ENCODE measurements around the gene ANKRD44.

ANKRD44 gene

GRCh38 chr2:197076652-197077051 is 233.9 kb downstream of the ANKRD44 start:
- DNase-seq (ENCODE audit: low spot score) = no peak

DNA sequence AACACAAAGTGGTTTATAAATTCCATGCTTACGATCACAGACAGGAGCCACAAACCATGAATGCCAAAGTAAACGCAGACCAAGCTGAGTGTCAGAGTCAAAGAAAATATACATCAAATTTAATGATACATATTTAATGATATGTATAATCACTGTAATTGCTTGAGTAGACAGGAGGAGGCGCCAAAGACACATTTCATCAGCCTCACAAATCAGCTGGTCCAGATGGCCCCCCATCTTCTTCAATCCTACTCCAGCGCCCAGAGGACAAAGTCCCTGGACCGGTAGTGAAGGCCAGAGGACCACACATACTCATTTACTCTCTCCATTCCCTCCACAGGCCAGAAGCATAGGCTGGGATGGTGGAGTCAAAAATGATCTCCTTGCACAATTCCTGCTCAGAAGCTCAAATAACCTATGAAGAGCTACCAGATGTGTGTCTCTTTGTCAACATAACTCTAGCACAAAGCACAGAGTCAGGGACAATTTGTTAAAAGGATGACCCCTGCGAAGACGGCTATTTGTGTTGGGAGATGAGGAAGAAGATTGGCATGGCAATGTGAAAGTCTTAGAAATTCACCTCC is 234.7 kb downstream of the ANKRD44 start:
- peak; percentile 16 for DNase-seq (ENCODE audit: low spot score)

- DNase-seq (ENCODE audit: low spot score) = no peak
These were observed 235.3 kb downstream of the ANKRD44 start for GRCh38 chr2:197075281-197075680.

GRCh38 chr2:197073701-197074433 is 236.7 kb downstream of the ANKRD44 start:
- no peak for DNase-seq (ENCODE audit: low spot score)

- DNase-seq (ENCODE audit: low spot score) = no peak
These were observed 237.3 kb downstream of the ANKRD44 start for GRCh38 chr2:197073270-197073669.

GRCh38 chr2:197072533-197072932 is 238.0 kb downstream of the ANKRD44 start:
- DNase-seq (ENCODE audit: low spot score) = no peak

DNA sequence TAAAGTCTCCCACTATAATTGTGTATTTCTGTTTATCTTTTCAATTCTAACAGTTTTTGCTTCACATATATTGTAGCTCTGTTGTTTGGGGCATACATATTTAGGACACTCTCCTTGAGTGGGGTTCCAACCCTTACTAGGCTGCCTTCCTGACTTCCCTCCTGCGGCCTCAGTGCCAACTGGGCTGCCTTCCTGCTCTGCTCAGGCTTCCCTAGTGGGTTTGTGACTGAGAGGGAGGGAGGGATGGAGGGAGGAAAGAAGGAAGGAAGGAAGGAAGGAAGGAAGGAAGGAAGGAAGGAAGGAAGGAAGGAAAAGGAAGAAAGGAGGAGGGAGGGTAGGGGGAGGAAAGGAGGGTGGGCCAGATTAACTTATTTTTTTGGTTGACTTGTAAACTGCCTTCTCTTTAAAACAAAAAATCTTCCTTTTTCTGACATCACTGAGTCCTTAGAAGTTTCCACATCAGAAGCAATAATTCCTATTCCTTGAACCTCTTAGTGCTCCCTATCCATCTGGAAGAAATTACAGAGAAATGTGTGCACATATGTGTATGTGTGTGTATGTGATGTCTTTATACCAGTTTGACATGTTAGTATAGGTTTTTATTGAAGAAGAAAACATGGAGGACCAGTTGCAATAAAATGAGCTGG is 238.7 kb downstream of the ANKRD44 start:
- no peak for DNase-seq (ENCODE audit: low spot score)

GRCh38 chr2:197071213-197071612 is 239.4 kb downstream of the ANKRD44 start:
- DNase-seq (ENCODE audit: low spot score) = no peak

GRCh38 chr2:197069958-197070357 is 240.6 kb downstream of the ANKRD44 start:
- DNase-seq (ENCODE audit: low spot score) = no peak

- DNase-seq (ENCODE audit: low spot score) = peak; percentile 20
These were observed 248.0 kb downstream of the ANKRD44 start for GRCh38 chr2:197062574-197062973.

GRCh38 chr2:197059477-197059876 is 251.1 kb downstream of the ANKRD44 start:
- no peak for DNase-seq (ENCODE audit: low spot score)

GRCh38 chr2:197058777-197059300 is 251.7 kb downstream of the ANKRD44 start:
- DNase-seq (ENCODE audit: low spot score) = no peak

GRCh38 chr2:197057959-197058358 is 252.6 kb downstream of the ANKRD44 start:
- no peak for DNase-seq (ENCODE audit: low spot score)

DNA sequence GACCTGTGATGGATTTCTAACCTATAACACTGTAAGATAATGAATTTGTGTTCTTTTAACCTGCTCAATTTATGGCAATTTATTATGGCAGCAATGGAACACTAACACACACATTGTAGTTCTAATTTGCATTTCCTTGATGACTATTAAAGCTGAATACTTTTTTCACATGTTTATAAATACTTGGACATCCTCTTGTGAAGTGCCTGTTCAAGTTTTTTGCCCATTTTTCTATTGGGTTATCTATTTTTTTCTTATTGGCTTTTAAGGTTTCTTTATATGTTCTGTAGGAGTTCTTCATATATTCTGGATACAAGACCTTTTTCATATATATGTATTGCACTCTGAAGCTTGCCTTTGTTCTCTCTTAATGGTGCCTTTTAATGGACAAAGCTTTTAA is 255.5 kb downstream of the ANKRD44 start:
- no peak for DNase-seq (ENCODE audit: low spot score)

DNA sequence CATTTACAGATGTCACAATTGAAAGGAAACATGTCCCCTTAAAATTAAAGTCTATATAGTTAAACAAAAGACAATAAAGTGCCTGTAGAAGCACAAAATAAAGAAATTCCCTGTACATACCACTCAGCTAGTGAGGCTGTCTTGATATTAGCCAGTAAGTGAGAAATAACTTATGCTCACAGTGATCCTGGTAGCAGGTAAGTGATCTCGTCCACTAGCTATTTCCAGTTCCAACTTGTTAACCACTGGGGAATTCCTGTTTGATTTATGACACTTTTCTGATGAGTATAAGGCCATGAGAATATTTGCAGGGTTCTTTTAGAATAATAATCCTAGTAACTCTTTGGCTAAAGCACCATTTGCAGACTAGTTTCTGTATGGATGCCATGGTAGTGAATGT is 256.1 kb downstream of the ANKRD44 start:
- DNase-seq (ENCODE audit: low spot score) = no peak

DNA sequence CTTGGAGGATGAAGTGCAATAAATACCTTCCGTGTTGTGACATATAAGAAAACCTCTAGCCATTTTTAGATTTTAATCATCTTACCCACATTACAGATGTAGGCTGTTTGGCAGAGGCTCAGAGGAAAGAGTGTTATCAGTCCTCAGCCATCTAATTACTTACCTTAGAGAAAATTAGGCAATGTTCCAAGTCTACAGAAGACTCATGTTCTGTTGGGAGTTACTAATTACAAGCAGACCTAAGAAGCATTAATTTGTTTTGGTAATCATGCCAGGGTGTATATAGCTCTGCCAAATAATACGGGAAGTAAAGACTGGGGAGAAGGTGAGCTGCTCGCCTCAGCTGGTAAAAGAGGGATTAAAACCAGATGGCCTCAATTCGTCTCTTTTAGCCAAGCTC is 258.2 kb downstream of the ANKRD44 start:
- DNase-seq (ENCODE audit: low spot score) = peak; percentile 16

DNA sequence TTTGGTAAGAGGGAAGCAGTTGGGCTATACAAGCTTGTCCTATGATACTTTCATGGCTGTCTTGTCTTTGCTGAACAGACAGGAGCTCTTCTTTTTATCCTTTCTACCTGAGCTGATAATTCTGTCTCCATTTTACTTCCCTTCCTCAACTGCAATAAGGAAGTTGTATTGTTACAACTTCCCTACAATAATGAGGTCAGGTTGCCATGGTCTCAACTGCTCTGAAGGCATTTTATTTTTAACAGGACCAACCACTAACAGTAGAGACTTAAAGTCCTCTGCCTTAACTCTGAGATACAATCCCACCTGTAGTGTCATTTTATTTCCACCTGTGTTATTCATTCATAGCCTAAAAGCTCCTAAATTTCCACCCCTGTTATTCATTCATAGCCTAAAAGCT is 265.5 kb downstream of the ANKRD44 start:
- DNase-seq (ENCODE audit: low spot score) = no peak

DNA sequence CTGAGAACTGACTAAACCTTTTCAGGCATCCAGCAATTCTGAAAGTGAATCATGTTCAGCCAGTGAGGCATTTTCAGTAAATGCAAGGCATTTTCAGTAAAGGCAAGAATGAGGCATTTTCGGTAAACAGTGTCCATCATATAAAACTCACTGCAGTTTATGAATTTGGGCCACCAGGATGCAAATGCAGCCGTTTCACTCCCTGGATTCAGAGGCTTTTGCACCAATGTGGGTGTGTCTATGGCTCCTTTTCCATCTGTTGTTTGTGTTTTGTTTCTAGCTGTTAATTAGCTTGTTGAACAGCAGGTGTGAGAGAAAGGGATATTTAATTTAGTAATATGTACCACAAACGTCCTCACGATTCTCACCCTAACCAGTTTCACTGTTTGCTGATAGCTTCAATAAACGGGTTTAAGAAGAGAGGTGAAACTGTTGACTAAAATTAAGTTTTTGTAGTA is 267.8 kb downstream of the ANKRD44 start:
- DNase-seq (ENCODE audit: low spot score) = no peak

DNA sequence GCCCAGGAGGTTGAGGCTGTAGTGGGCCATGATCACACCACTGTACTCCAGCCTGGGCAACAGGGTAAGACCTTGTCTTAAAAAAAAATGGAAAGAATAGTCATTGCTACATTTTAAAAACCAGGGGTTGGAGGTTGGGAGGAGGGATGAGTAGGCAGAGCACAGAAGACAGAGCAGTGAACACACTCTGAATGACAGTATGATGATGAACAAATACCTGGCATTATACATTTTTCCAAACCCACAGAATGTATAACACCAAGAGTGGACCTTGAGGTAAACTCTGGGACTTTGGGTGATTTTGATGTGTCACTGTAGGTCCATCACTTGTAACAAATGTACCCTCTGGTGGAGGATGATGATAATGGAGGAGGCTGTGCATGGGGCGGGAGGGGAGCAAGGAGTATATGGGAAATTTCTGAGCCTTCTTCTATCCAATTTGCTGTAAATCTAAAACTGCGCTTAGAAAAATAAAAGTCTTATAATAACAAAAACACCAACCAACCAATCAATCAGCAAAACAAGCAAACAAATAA is 272.6 kb downstream of the ANKRD44 start:
- no peak for DNase-seq (ENCODE audit: low spot score)

DNA sequence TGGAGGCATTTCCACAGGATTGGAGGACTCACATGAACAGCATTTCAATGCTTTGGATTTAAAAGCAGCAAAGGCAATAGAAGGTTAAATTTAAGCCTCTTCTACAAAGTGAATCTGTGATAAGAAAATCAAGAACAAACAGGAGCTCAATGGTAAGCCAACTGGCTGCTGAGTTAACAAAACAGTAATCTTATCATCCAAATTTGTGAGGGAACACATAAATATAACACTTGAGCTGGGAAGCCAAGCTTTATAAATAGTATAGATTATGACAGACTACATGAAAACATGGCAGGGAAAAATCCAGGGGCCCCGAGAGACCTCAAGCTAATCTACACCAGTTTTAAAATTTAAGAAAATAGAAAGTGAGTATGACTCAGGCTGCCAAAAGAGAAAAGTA is 275.6 kb downstream of the ANKRD44 start:
- DNase-seq (ENCODE audit: low spot score) = no peak

DNA sequence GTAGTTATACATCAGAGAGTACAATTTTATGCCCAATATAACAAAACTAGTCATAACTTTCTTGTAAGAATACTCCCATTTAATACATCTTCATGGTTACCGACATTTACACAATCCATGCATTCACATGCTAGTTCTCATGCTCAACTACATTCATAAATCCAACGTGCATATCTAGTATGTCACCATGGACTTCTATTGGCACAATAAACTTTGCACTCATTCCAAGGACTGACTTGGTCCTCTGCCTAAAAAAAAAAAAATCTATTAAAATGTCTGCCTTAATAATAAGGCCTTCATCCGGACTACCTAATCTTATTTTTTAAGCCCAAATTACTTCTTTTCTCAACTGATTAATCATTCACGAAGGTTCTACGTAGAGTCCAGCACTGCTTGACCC is 276.3 kb downstream of the ANKRD44 start:
- DNase-seq (ENCODE audit: low spot score) = no peak

DNA sequence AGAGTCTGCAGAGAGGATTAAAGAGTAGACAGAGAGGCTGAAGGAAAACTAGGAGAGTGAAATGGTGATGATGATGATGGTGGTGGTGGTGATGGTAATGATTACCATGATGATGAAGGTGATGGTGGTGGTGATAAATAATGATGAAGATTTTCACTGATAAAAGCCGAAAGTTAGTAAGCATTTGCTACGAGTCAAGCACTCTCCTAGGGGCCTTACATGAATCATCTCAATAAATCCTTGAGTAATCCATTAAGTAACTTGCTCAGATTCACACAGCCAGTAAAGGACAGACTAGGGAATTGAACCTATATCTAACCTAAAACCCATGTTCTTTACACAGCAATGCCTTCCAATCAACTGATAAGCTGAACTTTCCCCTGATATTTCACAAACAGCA is 277.4 kb downstream of the ANKRD44 start:
- no peak for DNase-seq (ENCODE audit: low spot score)

DNA sequence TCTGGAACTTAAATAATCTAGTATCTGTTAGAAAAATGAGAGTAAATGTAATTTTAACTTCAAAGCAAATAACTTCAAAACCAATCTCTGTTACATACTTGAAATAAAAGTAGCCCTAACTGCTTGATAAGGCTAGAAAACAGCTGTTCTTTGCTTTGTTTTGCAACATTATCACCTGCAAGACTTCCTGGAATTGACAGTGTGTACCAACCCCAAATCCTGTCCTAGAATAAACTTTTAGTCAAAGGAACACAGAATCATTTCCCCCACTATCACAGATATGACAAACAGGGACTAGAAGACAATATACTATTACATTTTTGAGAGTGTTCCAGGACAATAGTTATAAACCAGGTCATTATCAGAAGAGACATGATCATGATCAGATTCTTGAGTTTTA is 278.8 kb downstream of the ANKRD44 start:
- no peak for DNase-seq (ENCODE audit: low spot score)
